ENCODE measurements around the gene CDON. TPM values are rescaled to one million over a fixed set of nuclear protein-coding genes. Genes with fewer than 3 reads are reported as not detected.
"Not testable (repeated sequence)": the region's sequence is repeated elsewhere in the genome, so short reads cannot be mapped to it uniquely, and the experiment has no call there.

Gene CDON
- total RNA-seq, 1 experiment from 2014 or later = 0.91 TPM

DNA sequence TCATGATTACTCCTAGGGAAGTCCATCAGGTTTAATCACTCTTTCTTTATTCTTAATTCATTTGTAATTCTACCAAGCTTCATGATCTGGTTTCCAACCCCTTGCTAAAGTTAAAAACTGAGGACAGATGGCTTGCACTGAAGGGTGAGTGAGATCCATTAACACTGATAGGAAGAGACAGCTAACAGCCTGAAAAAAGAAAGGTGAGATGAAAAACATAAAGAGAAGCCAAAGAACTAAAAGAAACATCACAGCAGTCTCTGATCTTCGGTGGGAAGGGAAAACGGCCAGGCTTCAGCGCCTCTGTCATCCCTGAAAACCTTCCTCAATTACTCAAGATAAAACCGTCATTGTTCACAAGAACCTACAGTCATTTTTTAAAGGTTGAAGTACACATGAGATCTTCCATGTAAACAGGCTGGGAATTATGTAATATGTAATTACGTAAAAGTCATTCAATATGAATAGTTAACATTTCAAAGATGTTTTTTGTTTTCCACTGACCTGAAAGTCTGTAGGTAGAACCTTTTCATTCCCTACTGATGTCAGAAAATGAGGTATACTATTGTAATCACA, 75.5 kb downstream of the CDON start:
- CTCF ChIA-PET = interaction anchor here (0.6 kb wide), 2 partner anchors 34 to 64 kb away, joined by 3 to 4 read pairs; no protein-coding TSS in a partner anchor

DNA sequence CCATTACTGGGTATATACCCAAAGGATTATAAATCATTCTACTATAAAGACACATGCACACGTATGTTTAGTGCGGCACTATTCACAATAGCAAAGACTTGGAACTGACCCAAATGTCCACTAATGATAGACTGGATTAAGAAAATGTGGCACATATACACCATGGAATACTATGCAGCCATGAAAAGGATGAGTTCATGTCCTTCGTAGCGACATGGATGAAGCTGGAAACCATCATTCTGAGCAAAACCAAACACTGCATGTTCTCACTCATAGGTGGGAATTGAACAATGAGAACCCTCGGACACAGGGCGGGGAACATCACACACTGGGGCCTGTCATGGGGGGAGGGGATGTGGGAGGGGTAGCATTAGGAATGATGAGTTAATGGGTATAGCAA, 76.7 kb downstream of the CDON start:
- DNase-seq (ENCODE audit: unreplicated experiment); H3K36me3 Mint-ChIP-seq (ENCODE audit: insufficient read depth, unreplicated experiment); H3K4me1 Mint-ChIP-seq (ENCODE audit: insufficient read depth, unreplicated experiment); intact Hi-C loops (cut with micrococcal nuclease); H3K27me3 Mint-ChIP-seq (ENCODE audit: insufficient read depth, unreplicated experiment); BruUV-seq (replicated peaks); H3K4me3 Mint-ChIP-seq (ENCODE audit: unreplicated experiment); H3K9me3 Mint-ChIP-seq (ENCODE audit: unreplicated experiment); H3K27ac Mint-ChIP-seq (ENCODE audit: low read depth, unreplicated experiment): not testable (repeated sequence)
- ChIA-PET POLR2A (interaction anchor here (1.3 kb wide), 1 partner anchor 9 kb away, joined by 6 read pairs; no protein-coding TSS in a partner anchor), CTCF (interaction anchor here (1.7 to 2.1 kb wide), 2 partner anchors 35 to 76 kb away, joined by 4 to 9 read pairs; partner anchors contain the start of gene CDON)

More for the DNA sequence above, 75.5 kb downstream of the CDON start:
- BruUV-seq (replicated peaks) = no TSS peak
- Mint-ChIP-seq H3K4me1 (ENCODE audit: insufficient read depth, unreplicated experiment) (peaks cover 8% of the 10 kb centered on the region), H3K9me3 (ENCODE audit: unreplicated experiment) (no peaks in the 10 kb centered on the region), H3K27me3 (ENCODE audit: insufficient read depth, unreplicated experiment) (no peaks in the 10 kb centered on the region), H3K4me3 (ENCODE audit: unreplicated experiment) (no peak overlapping the region), H3K27ac (ENCODE audit: low read depth, unreplicated experiment) (no peak overlapping the region), H3K36me3 (ENCODE audit: insufficient read depth, unreplicated experiment) (no peaks in the 10 kb centered on the region)
- intact Hi-C loops (cut with micrococcal nuclease) = no loop called here
- no peak for DNase-seq (ENCODE audit: unreplicated experiment)
- POLR2A ChIA-PET = interaction anchor here (0.6 to 1.2 kb wide), 3 partner anchors 8 to 66 kb away, joined by 3 to 4 read pairs (median 4); no protein-coding TSS in a partner anchor
- no peak for TF ChIP-seq CTCF (IDR thresholded peaks at IDR 0.05; ENCODE audit: unreplicated experiment)

- intact Hi-C loops (cut with micrococcal nuclease) = no loop called here
- Mint-ChIP-seq H3K27me3 (ENCODE audit: insufficient read depth, unreplicated experiment) (no peaks in the 10 kb centered on the region), H3K4me1 (ENCODE audit: insufficient read depth, unreplicated experiment) (no peaks in the 10 kb centered on the region), H3K27ac (ENCODE audit: low read depth, unreplicated experiment) (no peak overlapping the region), H3K4me3 (ENCODE audit: unreplicated experiment) (no peak overlapping the region), H3K9me3 (ENCODE audit: unreplicated experiment) (no peaks in the 10 kb centered on the region), H3K36me3 (ENCODE audit: insufficient read depth, unreplicated experiment) (no peaks in the 10 kb centered on the region)
- TF ChIP-seq CTCF (IDR thresholded peaks at IDR 0.05; ENCODE audit: unreplicated experiment) = no peak
- no TSS peak for BruUV-seq (replicated peaks)
- CTCF ChIA-PET = interaction anchor here (1.6 kb wide), 1 partner anchor 41 kb away, joined by 6 read pairs; no protein-coding TSS in a partner anchor
- DNase-seq (ENCODE audit: unreplicated experiment) = no peak
- POLR2A ChIA-PET = interaction anchor here (0.5 kb wide), 1 partner anchor 9 kb away, joined by 3 read pairs; no protein-coding TSS in a partner anchor
Observed at GRCh38 chr11:125982348-125982730, 80.3 kb downstream of the CDON start.

GRCh38 chr11:125980436-125980835, 82.2 kb downstream of the CDON start:
- Mint-ChIP-seq H3K9me3 (ENCODE audit: unreplicated experiment) (no peaks in the 10 kb centered on the region), H3K27me3 (ENCODE audit: insufficient read depth, unreplicated experiment) (no peaks in the 10 kb centered on the region), H3K27ac (ENCODE audit: low read depth, unreplicated experiment) (no peak overlapping the region), H3K36me3 (ENCODE audit: insufficient read depth, unreplicated experiment) (no peaks in the 10 kb centered on the region), H3K4me1 (ENCODE audit: insufficient read depth, unreplicated experiment) (no peaks in the 10 kb centered on the region), H3K4me3 (ENCODE audit: unreplicated experiment) (no peak overlapping the region)
- DNase-seq (ENCODE audit: unreplicated experiment) = no peak
- CTCF ChIA-PET = interaction anchor here (0.5 kb wide), 1 partner anchor 44 kb away, joined by 4 read pairs; no protein-coding TSS in a partner anchor
- POLR2A ChIA-PET = no interaction called here
- BruUV-seq (replicated peaks) = no TSS peak
- intact Hi-C loops (cut with micrococcal nuclease) = no loop called here
- TF ChIP-seq CTCF (IDR thresholded peaks at IDR 0.05; ENCODE audit: unreplicated experiment) = no peak

Measured in MCF 10A (cell line).